Measurements from ENCODE around the gene ZDHHC14.
"Not testable (repeated sequence)": the region's sequence is repeated elsewhere in the genome, so short reads cannot be mapped to it uniquely, and the experiment has no call there.

The ZDHHC14 gene

GRCh38 chr6:157715728-157716164 is 334.8 kb downstream of the ZDHHC14 start:
- DNase-seq (ENCODE audit: low read depth, low spot score) = no peak

DNA sequence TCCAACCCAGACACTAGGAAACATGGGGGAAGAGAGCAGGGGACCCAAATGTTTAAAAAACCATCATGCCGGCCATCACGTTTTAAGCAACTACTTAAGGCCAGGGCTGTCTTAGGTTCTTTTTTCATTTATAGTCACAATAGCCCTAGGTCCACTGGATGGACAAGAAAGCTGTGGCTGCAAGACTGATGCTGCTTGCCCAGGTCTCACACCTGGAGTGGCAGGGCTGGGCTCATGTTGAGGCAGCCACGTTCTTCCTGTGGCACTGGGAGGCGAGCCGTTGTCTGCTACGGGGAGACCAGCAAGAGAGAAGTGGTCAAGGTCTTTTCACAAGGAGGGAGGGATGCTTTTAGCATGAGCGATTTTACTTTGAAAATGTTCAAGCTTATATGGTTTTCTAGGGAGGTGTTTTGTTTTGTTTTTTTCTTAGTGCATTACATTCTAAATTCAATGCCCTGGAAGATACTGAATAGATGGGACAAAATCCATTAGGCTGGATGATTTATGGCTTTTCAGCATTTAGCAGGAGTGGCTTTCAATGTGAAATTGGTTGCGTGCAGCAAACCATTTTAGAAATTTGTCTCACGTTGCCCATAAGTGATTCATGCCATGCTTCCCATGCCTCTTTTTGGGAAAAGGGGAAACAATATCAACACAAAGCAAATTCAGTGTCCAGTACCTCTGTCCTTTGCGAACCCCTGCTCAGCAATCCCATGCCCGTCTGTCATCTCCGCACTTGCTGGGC is 335.4 kb downstream of the ZDHHC14 start:
- DNase-seq (ENCODE audit: low read depth, low spot score) = no peak

GRCh38 chr6:157717340-157717748 is 336.4 kb downstream of the ZDHHC14 start:
- DNase-seq (ENCODE audit: low read depth, low spot score) = no peak

- DNase-seq (ENCODE audit: low read depth, low spot score) = no peak
These were observed 337.7 kb downstream of the ZDHHC14 start for GRCh38 chr6:157718503-157719187.

DNA sequence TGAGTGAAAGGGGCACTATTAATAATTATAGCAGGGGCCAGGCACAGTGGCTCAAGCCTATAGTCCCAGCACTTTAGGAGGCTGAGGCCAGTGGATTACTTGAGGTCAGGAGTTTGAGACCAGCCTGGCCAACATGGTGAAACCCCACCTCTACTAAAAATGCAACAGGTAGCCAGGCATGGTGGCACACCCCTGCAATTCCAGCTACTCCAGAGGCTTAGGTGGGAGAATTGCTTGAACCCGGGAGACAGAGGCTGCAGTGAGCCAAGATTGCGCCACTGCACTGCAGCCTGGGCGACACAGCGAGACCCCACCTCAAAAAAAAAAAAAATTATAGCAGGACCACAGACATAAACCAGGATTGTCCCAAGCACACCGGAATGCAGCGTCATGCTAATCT is 340.0 kb downstream of the ZDHHC14 start:
- DNase-seq (ENCODE audit: low read depth, low spot score) = not testable (repeated sequence)

- no peak for DNase-seq (ENCODE audit: low read depth, low spot score)
These were observed 340.4 kb downstream of the ZDHHC14 start for GRCh38 chr6:157721426-157721825.

DNA sequence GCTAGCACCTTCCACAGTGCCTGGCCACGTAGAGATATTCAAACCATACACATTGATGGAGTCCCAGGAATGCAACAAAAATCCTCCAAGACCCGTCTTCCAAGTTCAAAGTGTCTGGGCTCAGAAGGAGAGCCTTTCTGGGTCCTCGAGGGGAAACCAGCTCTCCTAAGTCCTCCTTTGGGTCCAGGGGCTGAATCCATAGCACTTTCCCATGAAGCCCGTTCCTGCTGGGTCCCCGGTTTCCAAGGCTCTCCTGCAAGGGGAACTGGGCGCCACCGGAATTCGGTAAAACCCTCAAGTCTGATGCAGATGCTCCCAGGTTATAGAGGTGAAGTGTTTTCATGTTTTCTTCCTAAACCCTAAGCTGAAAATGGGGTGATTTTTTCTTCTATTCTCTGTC is 340.8 kb downstream of the ZDHHC14 start:
- no peak for DNase-seq (ENCODE audit: low read depth, low spot score)

DNA sequence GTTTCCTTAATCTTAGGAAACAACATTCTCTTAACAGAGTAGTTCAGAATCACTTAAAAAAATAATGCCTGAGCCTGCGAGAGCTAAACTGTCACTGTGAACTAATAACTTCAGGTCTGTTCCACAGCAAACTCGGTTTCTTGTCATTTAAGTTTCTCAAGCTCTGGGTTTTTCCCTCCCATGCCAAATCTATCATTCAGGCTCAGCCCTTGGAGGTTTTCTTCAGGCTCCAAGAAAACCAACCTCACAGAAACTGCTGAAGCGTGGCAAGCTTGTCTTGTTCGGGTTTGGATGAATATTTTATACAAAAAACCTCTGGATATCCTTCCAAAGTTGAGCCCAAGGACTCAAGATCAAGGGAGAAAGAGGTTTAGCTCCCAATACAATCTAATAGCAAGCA is 342.4 kb downstream of the ZDHHC14 start:
- DNase-seq (ENCODE audit: low read depth, low spot score) = no peak

DNA sequence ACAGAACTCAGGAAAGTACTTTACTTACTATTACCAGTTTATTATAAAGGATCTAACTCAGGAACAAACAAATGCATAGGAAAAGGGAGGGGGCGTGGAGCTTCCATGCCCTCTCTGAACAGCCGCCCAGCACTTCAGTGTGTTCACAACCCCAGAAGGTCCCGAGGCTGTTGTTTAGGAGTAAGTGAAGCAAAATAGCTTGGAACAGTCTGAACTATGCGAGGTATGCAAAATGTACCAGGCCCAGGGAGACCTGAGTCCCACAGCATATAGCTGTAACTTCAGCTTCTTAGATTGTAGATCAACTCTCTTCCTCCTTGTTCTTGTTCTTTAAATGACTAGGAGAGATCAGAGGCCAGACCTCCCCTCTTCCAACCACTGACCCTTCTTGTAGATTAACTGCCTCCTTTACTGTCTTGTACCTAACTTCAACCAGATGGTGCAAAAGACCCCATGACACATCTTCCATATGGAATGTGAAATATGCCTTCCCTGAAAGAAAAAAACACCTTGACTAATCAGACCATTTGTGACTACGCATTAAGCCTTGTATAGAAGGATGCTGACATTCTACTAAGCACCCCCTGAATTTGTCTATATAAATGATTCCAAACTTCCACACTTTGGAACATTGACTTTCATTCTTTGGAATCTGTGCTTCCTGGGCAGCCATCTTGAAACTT is 343.3 kb downstream of the ZDHHC14 start:
- no peak for DNase-seq (ENCODE audit: low read depth, low spot score)

GRCh38 chr6:157724960-157725741 is 344.2 kb downstream of the ZDHHC14 start:
- no peak for DNase-seq (ENCODE audit: low read depth, low spot score)

- DNase-seq (ENCODE audit: low read depth, low spot score) = no peak
These were observed 344.8 kb downstream of the ZDHHC14 start for GRCh38 chr6:157725836-157726235.

GRCh38 chr6:157726892-157727628 is 346.1 kb downstream of the ZDHHC14 start:
- no peak for DNase-seq (ENCODE audit: low read depth, low spot score)

All from activated naive CD8-positive, alpha-beta T cell treated with anti-CD3 and anti-CD28 coated beads, Interleukin-2, amount 50 U/mL, for 16 hours (primary cell).